Measurements from ENCODE around the gene SPR. TPM values are rescaled to one million over a fixed set of nuclear protein-coding genes. Genes with fewer than 3 reads are reported as not detected.
A peak's percentile ranks its signal among the peaks of the same experiment; 100 is the strongest.

SPR gene
- polyA plus RNA-seq (ENCODE audit: low read depth in 6 of 6): not detected

DNA sequence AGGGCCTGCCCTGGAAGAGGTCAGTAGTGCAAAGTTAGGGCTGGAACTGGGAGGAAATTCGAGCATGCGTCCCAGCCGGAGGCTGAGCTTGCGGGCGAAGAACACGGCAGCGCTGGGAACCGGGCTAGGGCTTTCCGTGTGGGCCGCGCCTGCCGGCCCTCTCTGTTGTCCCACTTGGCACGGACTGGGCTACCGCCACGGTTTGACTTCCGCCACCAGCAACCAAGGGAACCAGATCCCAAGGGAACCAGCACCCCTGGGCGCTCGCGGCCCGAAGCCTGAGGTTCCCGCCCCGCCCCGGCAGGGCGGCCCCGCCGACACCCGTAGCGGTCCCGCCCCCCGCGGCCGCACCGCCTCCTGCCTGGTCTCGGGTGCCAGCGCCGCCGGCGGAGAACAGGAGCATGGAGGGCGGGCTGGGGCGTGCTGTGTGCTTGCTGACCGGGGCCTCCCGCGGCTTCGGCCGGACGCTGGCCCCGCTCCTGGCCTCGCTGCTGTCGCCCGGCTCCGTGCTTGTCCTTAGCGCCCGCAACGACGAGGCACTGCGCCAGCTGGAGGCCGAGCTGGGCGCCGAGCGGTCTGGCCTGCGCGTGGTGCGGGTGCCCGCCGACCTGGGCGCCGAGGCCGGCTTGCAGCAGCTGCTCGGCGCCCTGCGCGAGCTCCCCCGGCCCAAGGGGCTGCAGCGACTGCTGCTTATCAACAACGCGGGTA lies at the start of gene SPR:
TSS of gene SPR (plus strand) at position 377 of the 708 bp plus-strand sequence. CDS start at position 402, 25 bp downstream.
- H3K27me3 Mint-ChIP-seq: peaks cover 58 to 88% (median 69%) of the 10 kb centered on the region in 3 donors
- H3K36me3 Mint-ChIP-seq: peaks cover 0 to 8% of the 10 kb centered on the region in 2 donors
- peak; percentile 35 for DNase-seq
- no peak within 1 kb of the TSS for H3K27ac Mint-ChIP-seq
- H3K4me1 Mint-ChIP-seq: peaks cover 10 to 17% (median 14%) of the 10 kb centered on the region in 3 donors
- ATAC-seq (ENCODE audit: low read depth in 2 of 2): peak; percentile 85 to 86
- peak within 1 kb of the TSS; percentile 73 to 89 (median 82) for H3K4me3 Mint-ChIP-seq
- peaks cover 0 to 4% (median 0%) of the 10 kb centered on the region in 7 donors for H3K9me3 Mint-ChIP-seq

DNA sequence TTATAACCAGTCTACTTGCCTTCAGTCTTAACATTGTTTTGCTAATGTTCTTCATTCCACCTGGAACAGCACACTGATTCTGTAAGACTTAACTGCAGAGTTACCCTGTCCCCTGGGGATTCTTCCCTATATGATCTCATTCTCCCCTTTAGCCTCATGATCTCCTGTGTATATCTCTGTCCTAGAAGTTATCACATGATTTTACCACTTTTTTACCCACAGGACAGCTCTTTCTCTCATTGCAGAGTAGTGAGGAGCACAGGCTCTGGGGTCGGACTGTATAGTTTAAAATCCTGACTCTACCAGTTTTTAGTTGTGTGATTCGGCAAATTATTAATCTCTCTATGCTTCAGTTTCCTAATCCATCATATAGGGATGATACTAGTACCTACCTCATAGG lies 47.1 kb upstream of the SPR start:
- DNase-seq: no peak
- Mint-ChIP-seq H3K27ac (no peak overlapping the region), H3K4me1 (no peaks in the 10 kb centered on the region), H3K27me3 (peaks cover 36 to 55% (median 46%) of the 10 kb centered on the region in 3 donors), H3K9me3 (no peaks in the 10 kb centered on the region), H3K4me3 (no peak overlapping the region), H3K36me3 (no peaks in the 10 kb centered on the region)
- ATAC-seq (ENCODE audit: low read depth in 2 of 2): no peak

DNA sequence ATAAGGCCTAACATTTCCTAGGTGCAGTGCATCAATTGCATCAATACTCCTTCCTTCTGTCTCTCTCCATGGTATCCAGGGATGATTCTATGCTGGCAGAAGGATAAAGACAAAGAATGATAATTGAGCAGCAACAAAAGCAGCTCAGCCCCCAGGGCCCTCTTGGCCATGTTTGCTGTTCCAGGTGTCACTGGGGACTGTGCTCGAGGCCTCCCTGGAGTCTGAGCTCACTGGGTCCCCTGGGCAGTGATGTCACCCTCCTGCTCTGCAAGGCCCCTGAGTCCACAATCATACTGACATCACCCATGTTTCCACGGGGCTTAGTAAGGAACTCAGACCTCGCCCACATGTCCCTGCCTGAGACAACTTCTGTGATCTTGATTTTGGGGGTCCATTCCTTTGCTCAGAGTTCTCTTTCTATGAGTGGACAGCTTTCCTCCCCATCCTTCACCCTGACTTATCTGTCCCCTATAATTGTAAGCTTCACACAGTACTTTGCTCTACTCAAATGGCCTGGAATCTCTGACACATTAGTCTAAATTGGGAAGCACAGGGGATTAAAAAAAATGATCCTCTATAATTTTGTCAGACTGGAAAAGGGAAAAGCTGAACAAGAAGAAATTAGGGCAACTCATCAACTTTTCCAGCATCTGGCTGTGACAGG lies 45.6 kb upstream of the SPR start:
- Mint-ChIP-seq H3K4me3 (no peak overlapping the region), H3K27me3 (peaks cover 28 to 41% (median 39%) of the 10 kb centered on the region in 3 donors), H3K9me3 (no peaks in the 10 kb centered on the region), H3K36me3 (no peaks in the 10 kb centered on the region), H3K27ac (no peak overlapping the region), H3K4me1 (no peaks in the 10 kb centered on the region)
- no peak for DNase-seq
- no peak for ATAC-seq (ENCODE audit: low read depth in 2 of 2)

DNA sequence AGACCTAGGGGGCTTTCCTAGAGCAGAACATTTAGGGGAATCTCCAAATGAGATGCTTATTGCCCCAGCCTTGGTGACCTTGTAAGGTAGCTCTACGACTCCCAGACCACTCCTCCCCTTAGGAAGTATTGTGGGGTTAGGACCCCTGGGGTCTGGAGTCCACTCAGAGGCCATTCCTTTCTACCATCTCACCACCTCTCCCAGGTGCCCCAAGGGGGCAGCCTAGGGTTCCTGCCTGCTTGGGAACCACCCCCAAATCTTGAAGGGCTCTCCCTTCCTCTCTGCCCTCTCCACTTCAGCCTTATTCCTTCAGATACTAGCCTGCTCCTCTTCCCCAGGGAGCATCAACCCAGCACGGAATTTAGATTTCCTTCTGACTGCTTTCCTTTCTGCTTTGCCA lies 43.9 kb upstream of the SPR start:
- H3K27ac Mint-ChIP-seq: no peak overlapping the region
- no peaks in the 10 kb centered on the region for H3K36me3 Mint-ChIP-seq
- no peaks in the 10 kb centered on the region for H3K9me3 Mint-ChIP-seq
- H3K4me1 Mint-ChIP-seq: no peaks in the 10 kb centered on the region
- no peak for ATAC-seq (ENCODE audit: low read depth in 2 of 2)
- H3K4me3 Mint-ChIP-seq: no peak overlapping the region
- DNase-seq: no peak
- peaks cover 28 to 41% (median 39%) of the 10 kb centered on the region in 3 donors for H3K27me3 Mint-ChIP-seq

DNA sequence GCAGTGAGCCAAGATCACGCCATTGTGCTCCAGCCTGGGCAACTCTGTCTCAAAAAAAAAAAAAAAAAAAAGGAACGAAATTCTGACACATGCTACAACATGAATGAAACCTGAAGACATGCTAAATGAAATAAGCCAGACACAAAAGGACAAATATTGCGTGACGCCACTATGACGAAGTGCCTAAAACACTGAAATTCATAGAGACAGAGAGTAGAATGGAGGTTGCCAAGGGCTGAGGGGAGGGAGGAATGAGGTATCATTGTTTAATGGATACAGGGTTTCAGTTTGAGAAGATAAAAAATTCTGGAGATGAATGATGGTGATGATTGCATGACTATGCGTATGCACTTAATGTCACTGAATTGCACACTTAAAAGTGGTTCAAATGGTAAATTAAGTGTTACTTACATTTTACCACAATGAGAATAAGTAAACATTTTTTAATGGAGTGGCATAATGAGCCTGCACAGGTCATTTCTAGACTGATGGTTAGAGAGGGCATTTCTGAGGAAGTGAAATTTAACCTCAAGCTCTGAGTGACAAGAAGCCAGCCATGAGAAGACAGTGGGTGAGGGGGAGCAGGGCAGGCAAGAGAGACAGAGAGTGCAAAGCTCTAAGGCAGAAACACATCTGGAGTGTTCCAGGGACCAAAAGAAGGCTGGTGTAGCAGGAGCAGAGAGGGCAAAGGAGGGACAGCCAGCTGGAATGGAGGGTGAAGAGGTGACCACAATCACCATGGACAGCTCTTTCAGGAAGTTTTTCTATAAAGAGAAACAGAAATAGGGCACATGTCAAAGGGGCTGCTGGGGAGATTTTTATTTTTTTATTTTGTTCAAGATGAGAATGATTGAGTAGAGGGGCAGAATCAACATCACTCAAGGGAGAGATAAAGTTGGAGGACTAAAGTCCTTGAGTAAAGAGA lies 40.8 kb upstream of the SPR start:
- ATAC-seq (ENCODE audit: low read depth in 2 of 2): peak; percentile 47 to 49
- H3K36me3 Mint-ChIP-seq: no peaks in the 10 kb centered on the region
- peaks cover 15 to 30% (median 30%) of the 10 kb centered on the region in 3 donors for H3K27me3 Mint-ChIP-seq
- no peak for DNase-seq
- H3K27ac Mint-ChIP-seq: no peak overlapping the region
- H3K4me3 Mint-ChIP-seq: no peak overlapping the region
- no peaks in the 10 kb centered on the region for H3K4me1 Mint-ChIP-seq
- H3K9me3 Mint-ChIP-seq: no peaks in the 10 kb centered on the region

DNA sequence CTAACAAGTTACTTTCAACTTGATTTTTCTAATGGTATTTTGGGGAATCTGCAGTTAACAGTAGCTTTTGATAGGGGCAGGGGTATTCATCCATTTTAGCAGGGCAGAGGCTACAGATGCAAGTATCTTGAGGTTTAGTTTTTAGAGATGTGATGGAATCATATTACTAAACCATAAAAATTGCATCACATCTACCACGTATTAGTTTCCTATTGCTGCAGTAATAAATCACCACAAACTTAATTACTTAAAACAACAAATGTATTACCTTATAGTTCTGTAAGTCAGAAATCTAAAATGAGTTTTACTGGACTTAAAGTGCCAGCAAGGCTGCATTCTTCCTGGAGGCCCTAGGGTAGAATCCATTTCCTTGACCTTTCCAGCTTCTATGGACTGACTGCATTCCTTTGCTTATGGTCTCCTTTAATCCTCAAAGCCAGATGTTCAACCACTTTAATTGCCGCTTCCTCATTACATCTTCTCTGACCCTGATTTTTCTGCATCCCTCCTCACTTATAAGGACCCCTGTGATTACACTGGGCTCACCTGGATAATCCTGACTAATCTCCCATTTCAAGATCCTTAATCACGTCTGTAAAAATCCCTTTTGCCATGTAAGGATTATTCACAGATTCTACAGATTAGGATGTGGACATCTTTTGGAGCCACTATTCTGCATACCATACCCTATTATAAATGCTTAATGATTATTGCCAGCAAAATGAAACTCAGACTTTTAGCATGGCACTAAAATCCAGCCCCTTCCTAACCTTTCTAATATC lies 39.5 kb upstream of the SPR start:
- no peak for ATAC-seq (ENCODE audit: low read depth in 2 of 2)
- no peaks in the 10 kb centered on the region for H3K4me1 Mint-ChIP-seq

DNA sequence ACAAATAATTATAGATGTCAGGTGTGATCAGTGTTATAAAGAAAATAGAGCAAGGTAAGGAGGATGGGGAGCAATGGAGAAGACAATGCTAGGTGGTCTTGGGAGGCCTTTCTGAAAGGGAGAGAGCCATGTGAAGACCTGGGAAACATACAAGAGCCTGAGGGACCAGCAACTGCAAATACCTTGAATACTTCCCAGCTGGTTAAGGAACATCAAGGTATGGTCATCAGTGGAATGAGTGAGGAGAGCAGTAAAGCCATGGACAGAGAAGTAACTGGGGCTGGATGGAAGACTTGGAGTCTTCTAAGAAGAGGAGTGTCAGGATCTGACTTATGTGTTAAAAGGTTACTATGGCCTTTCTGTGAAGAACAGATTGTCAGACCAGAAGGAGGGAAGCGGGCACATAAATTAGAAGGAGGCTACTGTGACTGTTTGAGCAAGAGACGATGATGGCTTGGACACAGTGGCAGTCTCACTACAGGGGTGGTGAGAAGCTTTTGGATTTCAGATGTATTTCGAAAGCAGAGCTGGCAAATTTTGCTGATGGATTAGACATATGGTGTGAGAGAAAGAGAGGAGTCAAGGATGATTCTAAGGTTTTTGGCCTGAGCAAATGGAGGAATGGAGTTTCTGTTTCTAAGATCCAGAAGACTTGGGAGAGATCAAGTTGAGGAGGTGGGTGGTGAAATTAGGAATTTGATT lies 38.6 kb upstream of the SPR start:
- DNase-seq (no peak), ATAC-seq (ENCODE audit: low read depth in 2 of 2) (no peak)
- H3K9me3 Mint-ChIP-seq: no peaks in the 10 kb centered on the region
- H3K4me3 Mint-ChIP-seq: no peak overlapping the region
- H3K36me3 Mint-ChIP-seq: no peaks in the 10 kb centered on the region
- H3K27ac Mint-ChIP-seq: no peak overlapping the region
- H3K27me3 Mint-ChIP-seq: peaks cover 6 to 14% (median 14%) of the 10 kb centered on the region in 3 donors
- no peaks in the 10 kb centered on the region for H3K4me1 Mint-ChIP-seq

More for the DNA sequence above, 39.5 kb upstream of the SPR start:
- Mint-ChIP-seq H3K36me3 (no peaks in the 10 kb centered on the region), H3K9me3 (no peaks in the 10 kb centered on the region), H3K4me3 (no peak overlapping the region), H3K27me3 (peaks cover 6 to 20% (median 17%) of the 10 kb centered on the region in 3 donors), H3K27ac (no peak overlapping the region)
- DNase-seq: no peak

DNA sequence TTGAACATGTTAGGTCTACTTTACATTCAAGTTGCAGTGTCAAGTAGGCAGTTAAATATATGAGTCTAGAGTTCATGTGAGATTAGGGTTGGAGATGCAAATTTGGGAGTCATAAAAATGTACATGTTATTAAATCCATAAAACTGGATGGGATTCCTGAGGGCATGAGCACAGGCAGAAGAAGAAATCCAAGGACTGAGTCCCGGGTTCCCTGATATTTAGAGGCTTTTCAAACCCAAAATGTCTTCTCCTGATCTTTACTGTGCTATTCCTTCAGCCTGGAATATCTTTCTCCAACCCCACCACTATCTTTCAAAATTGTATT lies 38.1 kb upstream of the SPR start:
- Mint-ChIP-seq H3K27me3 (peaks cover 8 to 14% (median 11%) of the 10 kb centered on the region in 3 donors), H3K4me3 (no peak overlapping the region), H3K4me1 (no peaks in the 10 kb centered on the region), H3K9me3 (peaks cover 0 to 2% (median 0%) of the 10 kb centered on the region in 7 donors), H3K36me3 (no peaks in the 10 kb centered on the region), H3K27ac (no peak overlapping the region)
- no peak for DNase-seq
- ATAC-seq (ENCODE audit: low read depth in 2 of 2): no peak

DNA sequence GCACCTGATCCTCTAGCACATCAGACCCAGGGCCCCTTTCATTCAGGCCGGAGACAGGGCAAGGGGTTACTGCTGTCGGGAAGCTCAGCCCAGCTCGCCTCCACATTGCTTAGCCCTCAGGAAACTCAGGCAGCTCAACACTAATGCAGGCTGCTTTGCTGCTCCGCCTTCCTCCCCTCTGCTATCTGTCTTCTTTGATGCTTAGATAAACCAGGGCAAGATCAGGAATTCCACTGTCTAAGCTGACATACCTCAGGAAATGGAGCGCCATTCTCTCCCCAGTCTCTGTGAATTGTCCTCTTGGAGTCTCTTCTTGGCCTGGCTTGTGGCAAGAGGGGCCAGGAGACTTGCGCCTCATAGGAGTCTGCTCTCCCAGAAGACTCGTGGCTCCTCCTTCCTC lies 35.9 kb upstream of the SPR start:
- H3K4me3 Mint-ChIP-seq: no peak overlapping the region
- no peak overlapping the region for H3K27ac Mint-ChIP-seq
- H3K4me1 Mint-ChIP-seq: no peaks in the 10 kb centered on the region
- H3K36me3 Mint-ChIP-seq: no peaks in the 10 kb centered on the region
- peaks cover 10 to 34% (median 29%) of the 10 kb centered on the region in 3 donors for H3K27me3 Mint-ChIP-seq
- peaks cover 0 to 3% (median 0%) of the 10 kb centered on the region in 7 donors for H3K9me3 Mint-ChIP-seq
- ATAC-seq (ENCODE audit: low read depth in 2 of 2): no peak
- no peak for DNase-seq

DNA sequence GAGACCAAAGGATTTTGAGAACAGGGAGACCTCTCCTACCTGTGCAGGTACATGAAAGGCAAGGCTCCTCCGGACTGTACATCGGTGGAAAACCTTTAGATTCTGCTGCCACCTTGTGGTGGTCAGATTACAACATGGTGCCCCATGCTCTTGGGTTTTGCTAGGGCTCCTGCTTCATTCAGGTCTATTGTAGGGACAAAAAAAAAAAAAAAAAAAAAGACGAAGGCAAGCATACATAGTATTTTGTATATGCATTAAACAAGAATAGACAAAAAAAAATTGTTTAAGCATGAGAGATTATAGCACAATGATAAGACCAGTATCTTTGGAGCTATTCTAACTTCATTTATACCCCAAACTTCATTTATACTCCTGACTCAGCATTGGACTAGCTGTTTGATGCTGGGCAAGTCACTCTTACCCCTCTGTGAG lies 27.4 kb upstream of the SPR start:
- no peaks in the 10 kb centered on the region for H3K36me3 Mint-ChIP-seq

DNA sequence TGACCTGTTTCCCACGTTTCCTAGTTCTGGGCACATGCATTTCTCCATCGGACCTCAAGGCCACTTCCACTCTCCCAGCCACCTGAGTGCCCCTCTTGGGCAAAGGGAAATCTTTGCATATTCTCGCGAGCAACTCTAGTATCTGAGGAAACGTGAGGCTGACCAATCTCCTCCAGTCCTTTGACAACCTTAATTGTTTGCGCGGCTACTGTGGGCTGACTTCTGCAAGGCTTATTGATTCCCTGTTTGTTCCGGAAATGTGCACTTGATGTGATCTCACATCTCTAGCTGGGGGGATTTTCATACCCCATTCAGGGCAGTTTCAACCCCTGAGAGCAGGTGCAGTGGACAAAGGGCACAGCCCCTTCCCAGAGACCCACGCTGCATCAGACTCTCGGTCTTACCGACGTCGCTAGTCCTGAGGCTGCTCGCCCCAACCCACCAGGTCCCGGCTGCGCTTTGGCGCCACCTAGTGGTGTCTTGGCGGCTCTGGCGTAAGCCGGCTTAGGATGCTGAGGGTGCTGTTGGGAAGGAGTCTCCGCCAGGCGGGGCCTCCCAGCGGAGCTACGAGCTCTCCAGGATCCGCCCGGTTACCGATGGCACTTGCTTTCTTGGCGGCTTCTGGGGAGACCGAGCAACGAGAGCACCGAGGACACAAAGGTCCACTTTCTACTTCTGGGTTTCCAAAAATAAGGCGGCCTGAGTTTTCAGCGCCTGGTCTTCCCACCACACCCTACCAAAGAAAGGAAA lies 24.8 kb upstream of the SPR start:
- peak; percentile 90 to 93 for ATAC-seq (ENCODE audit: low read depth in 2 of 2)
- peak overlapping the region in 2 of 6 donors; percentile 13 to 55 for H3K27ac Mint-ChIP-seq
- peaks cover 37 to 64% (median 49%) of the 10 kb centered on the region in 3 donors for H3K27me3 Mint-ChIP-seq

More for the DNA sequence above, 27.4 kb upstream of the SPR start:
- DNase-seq (peak; percentile 32), ATAC-seq (ENCODE audit: low read depth in 2 of 2) (peak; percentile 65 to 74)
- Mint-ChIP-seq H3K4me3 (no peak overlapping the region), H3K27ac (no peak overlapping the region), H3K9me3 (peaks cover 0 to 2% (median 0%) of the 10 kb centered on the region in 7 donors), H3K4me1 (peaks cover 6 to 12% (median 6%) of the 10 kb centered on the region in 3 donors), H3K27me3 (peaks cover 49 to 70% (median 55%) of the 10 kb centered on the region in 3 donors)

More for the DNA sequence above, 24.8 kb upstream of the SPR start:
- Mint-ChIP-seq H3K4me1 (peaks cover 6 to 12% (median 6%) of the 10 kb centered on the region in 3 donors), H3K9me3 (peaks cover 0 to 2% (median 0%) of the 10 kb centered on the region in 7 donors), H3K4me3 (peak overlapping the region in 6 of 8 donors; percentile 50 to 83 (median 58)), H3K36me3 (no peaks in the 10 kb centered on the region)
- DNase-seq: peak; percentile 75
